Ectodermal cell (in vitro differentiated cells): ENCODE results near the gene FGF14.

Source experiments
- H3K27ac ChIP-seq: 2 replicates; pipeline ENCODE4 v1.7.0; 2013; ENCODE audit warnings: mild to moderate bottlenecking, low read depth, low read length; ENCODE audit not compliant: insufficient read depth, poor library complexity, severe bottlenecking
- H3K27me3 ChIP-seq: 2 replicates; pipeline ENCODE4 v1.7.0; 2013; ENCODE audit warnings: mild to moderate bottlenecking, low read length; ENCODE audit not compliant: insufficient read depth, control insufficient read depth, poor library complexity, severe bottlenecking
- H3K36me3 ChIP-seq: one replicate; pipeline ENCODE4 v1.7.0; 2013; ENCODE audit warnings: low read length; ENCODE audit not compliant: control insufficient read depth, insufficient read depth
- H3K4me1 ChIP-seq: one replicate; pipeline ENCODE4 v1.7.0; 2013; ENCODE audit warnings: low read length; ENCODE audit not compliant: control insufficient read depth, insufficient read depth
- H3K4me3 ChIP-seq: 2 replicates; pipeline ENCODE4 v1.7.0; 2013; ENCODE audit warnings: low read depth, low read length, control low read depth; ENCODE audit not compliant: insufficient read depth
- H3K9me3 ChIP-seq: 2 replicates; pipeline ENCODE4 v1.7.0; 2013; ENCODE audit warnings: mild to moderate bottlenecking, low read length, moderate library complexity; ENCODE audit not compliant: control insufficient read depth
- WGBS, 2 experiments: methylation state at CpG; one replicate each; pipeline ENCODE4 v1.1.7; 2013; ENCODE audit warnings: missing lambda C conversion rate in 2 of 2; 5-methylcytosine and 5-hydroxymethylcytosine counted together

The FGF14 gene

DNA sequence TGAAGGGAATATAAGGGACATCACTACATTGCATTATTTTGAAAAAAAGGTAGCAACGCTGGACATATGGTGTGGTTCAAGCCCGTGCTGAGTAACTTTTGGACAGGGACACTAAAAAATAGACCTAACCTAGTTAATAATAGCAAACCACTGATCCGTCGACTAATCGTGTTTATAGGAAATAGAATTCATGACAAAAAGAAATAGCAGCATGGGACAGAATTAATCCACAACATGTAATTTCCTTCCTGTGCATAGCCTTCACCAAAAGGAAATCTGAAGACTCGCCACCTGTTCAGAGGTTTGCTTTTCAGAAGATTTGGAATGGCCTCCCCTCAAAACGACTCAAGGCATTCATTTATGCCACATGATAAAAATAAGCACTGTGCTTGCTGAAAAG, 128.7 kb downstream of the FGF14 start:
- Histone ChIP-seq H3K27ac (no peak overlapping the region), H3K27me3 (no peaks in the 10 kb centered on the region), H3K4me1 (no peaks in the 10 kb centered on the region), H3K9me3 (no peaks in the 10 kb centered on the region), H3K4me3 (no peak overlapping the region), H3K36me3 (no peaks in the 10 kb centered on the region)
- 95 to 98% methylated on average over 6 to 7 of the region's 7 CpGs for WGBS, 2 experiments

DNA sequence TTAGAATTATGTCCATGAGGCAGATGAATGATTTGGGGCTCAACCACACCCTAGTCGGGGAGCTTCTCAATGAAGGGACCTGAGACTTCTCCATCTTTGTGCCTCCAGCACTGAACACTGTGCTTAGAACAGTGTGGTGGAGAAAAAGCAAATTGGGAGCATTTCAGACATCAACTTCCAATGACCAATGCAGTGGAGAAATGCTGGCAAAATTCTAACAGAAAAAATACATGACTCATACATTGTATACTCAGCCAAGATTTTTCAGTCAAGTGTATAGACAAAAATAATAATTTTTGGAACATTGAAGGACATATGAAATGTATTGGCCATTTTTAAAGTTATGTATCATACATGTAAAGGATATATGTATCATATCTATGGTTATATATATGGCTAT, 134.7 kb downstream of the FGF14 start:
- H3K4me3 ChIP-seq, result no peak overlapping the region
- H3K27me3 ChIP-seq, result no peaks in the 10 kb centered on the region
- no peaks in the 10 kb centered on the region for H3K36me3 ChIP-seq
- WGBS, 2 experiments, result 93 to 100% methylated on average over 1 of the region's 1 CpG
- no peak overlapping the region for H3K27ac ChIP-seq
- H3K4me1 ChIP-seq, result no peaks in the 10 kb centered on the region
- no peaks in the 10 kb centered on the region for H3K9me3 ChIP-seq

DNA sequence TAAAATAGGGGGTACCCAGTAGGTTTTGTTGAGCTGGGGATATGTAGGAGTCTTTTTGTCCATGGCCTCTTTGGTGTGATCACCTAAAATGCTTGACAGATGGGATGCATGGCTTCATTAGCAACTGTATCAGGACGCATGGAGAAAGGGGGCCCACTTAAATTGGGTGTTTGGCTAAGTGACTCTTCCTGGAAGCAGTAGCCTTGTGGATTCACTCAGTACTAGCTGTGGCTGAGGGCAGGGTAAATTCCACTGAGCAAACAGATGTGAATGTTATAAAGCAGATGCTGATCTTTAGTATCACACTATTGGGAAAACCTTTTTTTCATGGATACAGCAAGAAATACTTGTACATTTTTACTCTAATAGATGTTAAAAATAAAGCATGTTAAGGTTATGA, 140.0 kb downstream of the FGF14 start:
- Histone ChIP-seq H3K36me3 (no peaks in the 10 kb centered on the region), H3K27ac (no peak overlapping the region), H3K4me1 (no peaks in the 10 kb centered on the region), H3K27me3 (no peaks in the 10 kb centered on the region), H3K4me3 (no peak overlapping the region), H3K9me3 (no peaks in the 10 kb centered on the region)
- 63 to 76% methylated on average over 1 of the region's 1 CpG for WGBS, 2 experiments

DNA sequence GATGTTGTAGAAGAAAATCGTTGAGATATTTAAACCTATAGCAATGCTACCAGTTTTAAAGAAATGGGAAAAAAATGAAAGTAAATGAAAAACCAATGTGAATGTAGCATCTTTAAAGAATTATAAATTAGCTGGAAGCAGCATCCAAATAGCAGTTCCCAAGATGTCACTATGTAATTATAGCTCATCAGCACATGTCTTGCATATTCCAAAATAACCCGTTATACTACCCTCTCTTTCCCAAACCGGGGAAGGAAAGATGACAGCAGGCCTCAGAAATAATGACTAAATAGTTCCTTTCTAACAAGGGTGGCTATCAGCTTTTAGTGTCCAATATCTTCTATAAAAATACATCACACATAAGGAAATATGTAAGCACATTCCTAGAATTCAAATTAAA, 140.5 kb downstream of the FGF14 start:
- no peaks in the 10 kb centered on the region for H3K27me3 ChIP-seq
- H3K4me3 ChIP-seq, result no peak overlapping the region
- H3K36me3 ChIP-seq, result no peaks in the 10 kb centered on the region
- WGBS, 2 experiments, result 76 to 99% methylated on average over 2 to 3 of the region's 3 CpGs
- H3K4me1 ChIP-seq, result no peaks in the 10 kb centered on the region
- H3K9me3 ChIP-seq, result no peaks in the 10 kb centered on the region
- no peak overlapping the region for H3K27ac ChIP-seq

DNA sequence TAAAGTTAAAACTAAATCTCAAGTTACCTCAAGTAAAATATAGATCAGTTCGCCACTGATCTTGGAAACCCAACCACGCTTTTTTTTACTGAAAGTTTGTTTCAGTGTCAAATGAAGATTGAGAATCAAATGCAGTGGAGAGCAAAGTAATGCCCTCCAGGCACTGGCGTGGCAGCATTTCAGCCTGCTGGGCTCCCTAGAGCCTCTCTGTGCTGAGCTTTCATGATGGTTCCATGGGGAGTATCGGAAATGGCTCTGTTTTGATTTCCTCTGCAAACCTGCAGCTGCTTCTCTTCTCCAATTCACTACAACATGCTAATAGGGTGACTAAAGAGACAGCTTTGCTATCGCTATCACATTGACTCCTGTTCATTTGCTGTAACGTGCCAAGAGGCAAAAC, 141.6 kb downstream of the FGF14 start:
- Histone ChIP-seq H3K27me3 (no peaks in the 10 kb centered on the region), H3K27ac (no peak overlapping the region), H3K4me3 (no peak overlapping the region), H3K4me1 (no peaks in the 10 kb centered on the region), H3K36me3 (no peaks in the 10 kb centered on the region), H3K9me3 (no peaks in the 10 kb centered on the region)
- 89 to 91% methylated on average over 6 of the region's 6 CpGs for WGBS, 2 experiments

DNA sequence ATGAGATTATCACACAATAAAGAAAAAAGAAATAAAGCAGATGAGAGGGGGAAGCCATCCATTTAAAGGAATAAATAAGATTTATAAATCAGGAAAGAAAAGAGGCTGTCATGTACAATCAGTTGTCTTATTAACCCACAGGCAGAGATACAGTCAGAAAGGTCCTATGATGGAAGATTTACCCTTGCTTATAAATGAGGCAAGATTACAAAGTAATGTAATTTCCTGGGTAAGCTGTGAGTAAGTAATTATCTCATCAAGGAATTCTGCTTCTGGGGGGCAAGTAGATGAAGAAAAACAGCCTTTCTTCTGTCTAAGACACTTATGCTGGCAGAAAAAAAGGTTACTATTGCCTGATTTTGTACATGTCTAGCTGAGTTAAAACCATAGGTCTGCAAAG, 146.4 kb downstream of the FGF14 start:
- Histone ChIP-seq H3K4me1 (no peaks in the 10 kb centered on the region), H3K4me3 (no peak overlapping the region), H3K9me3 (no peaks in the 10 kb centered on the region), H3K27me3 (no peaks in the 10 kb centered on the region), H3K36me3 (no peaks in the 10 kb centered on the region), H3K27ac (no peak overlapping the region)

DNA sequence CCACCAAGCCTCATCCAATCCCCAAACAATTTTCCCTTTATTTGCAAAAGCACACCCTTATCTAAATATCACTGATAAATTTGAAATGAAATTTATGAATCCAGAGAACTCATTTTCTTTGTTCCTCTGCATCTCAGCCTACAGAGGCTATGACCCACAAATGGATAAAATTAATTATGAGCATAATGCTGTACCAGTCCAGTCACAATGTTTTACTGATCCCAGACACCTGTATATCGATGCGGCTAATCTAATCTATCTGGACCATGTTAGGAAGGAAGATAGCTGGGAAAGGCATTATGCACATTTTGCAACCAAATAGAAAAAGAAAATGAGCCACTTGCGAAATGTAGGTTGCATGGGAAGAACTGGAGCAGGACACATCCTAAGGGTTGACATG, 150.0 kb downstream of the FGF14 start:
- Histone ChIP-seq H3K27ac (no peak overlapping the region), H3K4me3 (no peak overlapping the region), H3K36me3 (no peaks in the 10 kb centered on the region), H3K4me1 (no peaks in the 10 kb centered on the region), H3K27me3 (no peaks in the 10 kb centered on the region), H3K9me3 (no peaks in the 10 kb centered on the region)
- 81 to 82% methylated on average over 3 of the region's 3 CpGs for WGBS, 2 experiments

DNA sequence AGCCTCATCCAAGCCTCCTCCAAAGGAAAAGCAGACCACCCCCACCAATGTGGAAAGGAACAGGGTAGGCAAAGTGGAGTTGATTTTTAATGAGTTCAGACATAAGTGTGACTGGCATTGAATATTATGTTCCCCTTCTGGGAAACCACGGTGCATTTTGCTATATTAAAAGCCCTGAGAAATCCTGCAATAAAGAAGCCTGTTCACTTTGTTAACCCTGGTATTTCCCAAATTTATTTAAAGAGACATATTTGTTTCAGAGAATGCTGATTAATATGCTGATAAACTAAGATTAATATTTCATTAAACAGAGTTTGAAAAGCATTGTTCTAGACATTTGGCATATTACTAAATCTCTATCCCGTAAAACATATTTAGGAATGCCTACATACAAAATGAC, 151.4 kb downstream of the FGF14 start:
- Histone ChIP-seq H3K4me1 (no peaks in the 10 kb centered on the region), H3K36me3 (no peaks in the 10 kb centered on the region), H3K4me3 (no peak overlapping the region), H3K9me3 (no peaks in the 10 kb centered on the region), H3K27ac (no peak overlapping the region), H3K27me3 (no peaks in the 10 kb centered on the region)
- WGBS, 2 experiments, result 96 to 100% methylated on average over 1 of the region's 2 CpGs

DNA sequence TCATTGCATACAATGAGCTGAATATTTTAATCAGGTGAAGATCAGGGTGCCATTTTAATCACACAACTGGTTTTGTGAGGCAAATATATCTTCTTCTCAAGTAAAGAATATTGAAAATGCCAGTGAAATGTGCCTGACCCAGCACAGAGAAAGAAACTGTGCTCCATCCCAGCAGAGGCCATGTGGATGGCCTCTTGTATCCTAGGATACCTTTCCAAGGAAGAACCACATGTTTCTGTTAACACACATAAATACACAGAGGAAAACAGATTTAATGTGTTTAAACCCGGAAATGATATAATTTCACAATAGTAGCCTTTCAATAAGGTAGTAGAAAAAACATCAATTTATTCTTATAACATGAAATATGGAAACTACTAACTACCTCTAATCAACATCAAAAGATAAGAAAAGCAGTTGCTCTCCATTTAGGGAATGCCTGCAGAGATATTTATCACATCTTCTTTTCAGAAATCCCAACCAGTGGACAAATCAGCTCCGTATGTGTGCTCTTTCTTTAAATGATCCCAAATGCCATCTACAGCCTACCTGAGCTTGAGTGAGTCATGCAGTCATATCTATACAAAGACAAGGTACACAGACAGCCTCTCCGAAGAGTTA, 157.1 kb downstream of the FGF14 start:
- no peaks in the 10 kb centered on the region for H3K9me3 ChIP-seq
- no peaks in the 10 kb centered on the region for H3K27me3 ChIP-seq
- no peaks in the 10 kb centered on the region for H3K4me1 ChIP-seq
- H3K36me3 ChIP-seq, result no peaks in the 10 kb centered on the region
- no peak overlapping the region for H3K27ac ChIP-seq
- no peak overlapping the region for H3K4me3 ChIP-seq
- 90 to 100% methylated on average over 1 of the region's 3 CpGs for WGBS, 2 experiments

DNA sequence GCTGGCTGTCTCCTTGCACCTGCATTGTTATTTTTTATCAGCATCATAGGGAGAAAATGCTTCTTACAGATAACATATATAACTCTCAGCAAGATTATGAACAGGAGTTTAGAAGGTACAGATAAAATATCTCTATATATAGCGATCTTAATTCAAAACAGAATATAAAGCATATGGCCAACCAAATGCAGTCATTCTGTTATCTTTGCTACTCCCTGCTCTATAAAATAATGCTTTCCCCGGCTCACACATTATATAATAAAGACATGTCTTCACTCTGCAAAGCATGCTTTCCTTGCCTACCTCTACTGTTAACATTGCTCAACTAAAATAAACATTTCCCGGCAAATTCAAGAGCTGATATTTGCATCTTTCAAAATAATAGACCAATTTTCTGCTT, 161.7 kb downstream of the FGF14 start:
- no peaks in the 10 kb centered on the region for H3K4me1 ChIP-seq
- no peaks in the 10 kb centered on the region for H3K27me3 ChIP-seq
- no peak overlapping the region for H3K4me3 ChIP-seq
- H3K9me3 ChIP-seq, result no peaks in the 10 kb centered on the region
- H3K36me3 ChIP-seq, result no peaks in the 10 kb centered on the region
- 92 to 93% methylated on average over 3 of the region's 3 CpGs for WGBS, 2 experiments
- H3K27ac ChIP-seq, result no peak overlapping the region

DNA sequence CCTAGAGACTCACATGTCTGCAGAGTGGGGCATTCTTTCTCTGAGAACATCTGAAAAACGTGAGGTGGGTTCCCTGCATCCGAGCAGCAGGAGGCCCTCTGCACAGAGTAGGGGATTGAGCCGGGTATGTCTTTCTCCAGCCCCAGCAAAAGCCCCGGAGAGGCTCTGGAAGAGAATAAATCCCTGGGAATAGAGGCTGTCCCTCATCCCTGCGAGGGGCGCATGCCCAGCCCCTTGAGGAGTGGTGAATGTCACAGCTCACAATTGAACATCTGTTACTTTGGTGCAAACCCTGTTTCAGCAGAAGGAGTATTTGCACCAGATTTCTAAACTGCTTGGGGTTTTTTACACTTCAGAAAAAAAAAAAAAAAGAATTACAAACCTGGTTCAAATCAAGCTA, 164.6 kb downstream of the FGF14 start:
- H3K9me3 ChIP-seq, result no peaks in the 10 kb centered on the region
- peak overlapping the region; percentile 36 for H3K27ac ChIP-seq
- H3K4me3 ChIP-seq, result no peak overlapping the region
- H3K36me3 ChIP-seq, result no peaks in the 10 kb centered on the region
- no peaks in the 10 kb centered on the region for H3K4me1 ChIP-seq
- 54 to 58% methylated on average over 6 of the region's 6 CpGs for WGBS, 2 experiments
- no peaks in the 10 kb centered on the region for H3K27me3 ChIP-seq
